DMS153 treated with DMSO at 0.1 percent for 48 hours (cell line): Measurements from ENCODE around the gene FITM2.
"Not testable (repeated sequence)": the region's sequence is repeated elsewhere in the genome, so short reads cannot be mapped to it uniquely, and the experiment has no call there.

Experiments
- DNase-seq: peaks from one replicate; lab custom pipeline; 2025; ENCODE audit not compliant: unreplicated experiment; lab: John Stamatoyannopoulos, UW

The FITM2 gene, protein sequence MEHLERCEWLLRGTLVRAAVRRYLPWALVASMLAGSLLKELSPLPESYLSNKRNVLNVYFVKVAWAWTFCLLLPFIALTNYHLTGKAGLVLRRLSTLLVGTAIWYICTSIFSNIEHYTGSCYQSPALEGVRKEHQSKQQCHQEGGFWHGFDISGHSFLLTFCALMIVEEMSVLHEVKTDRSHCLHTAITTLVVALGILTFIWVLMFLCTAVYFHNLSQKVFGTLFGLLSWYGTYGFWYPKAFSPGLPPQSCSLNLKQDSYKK

DNA sequence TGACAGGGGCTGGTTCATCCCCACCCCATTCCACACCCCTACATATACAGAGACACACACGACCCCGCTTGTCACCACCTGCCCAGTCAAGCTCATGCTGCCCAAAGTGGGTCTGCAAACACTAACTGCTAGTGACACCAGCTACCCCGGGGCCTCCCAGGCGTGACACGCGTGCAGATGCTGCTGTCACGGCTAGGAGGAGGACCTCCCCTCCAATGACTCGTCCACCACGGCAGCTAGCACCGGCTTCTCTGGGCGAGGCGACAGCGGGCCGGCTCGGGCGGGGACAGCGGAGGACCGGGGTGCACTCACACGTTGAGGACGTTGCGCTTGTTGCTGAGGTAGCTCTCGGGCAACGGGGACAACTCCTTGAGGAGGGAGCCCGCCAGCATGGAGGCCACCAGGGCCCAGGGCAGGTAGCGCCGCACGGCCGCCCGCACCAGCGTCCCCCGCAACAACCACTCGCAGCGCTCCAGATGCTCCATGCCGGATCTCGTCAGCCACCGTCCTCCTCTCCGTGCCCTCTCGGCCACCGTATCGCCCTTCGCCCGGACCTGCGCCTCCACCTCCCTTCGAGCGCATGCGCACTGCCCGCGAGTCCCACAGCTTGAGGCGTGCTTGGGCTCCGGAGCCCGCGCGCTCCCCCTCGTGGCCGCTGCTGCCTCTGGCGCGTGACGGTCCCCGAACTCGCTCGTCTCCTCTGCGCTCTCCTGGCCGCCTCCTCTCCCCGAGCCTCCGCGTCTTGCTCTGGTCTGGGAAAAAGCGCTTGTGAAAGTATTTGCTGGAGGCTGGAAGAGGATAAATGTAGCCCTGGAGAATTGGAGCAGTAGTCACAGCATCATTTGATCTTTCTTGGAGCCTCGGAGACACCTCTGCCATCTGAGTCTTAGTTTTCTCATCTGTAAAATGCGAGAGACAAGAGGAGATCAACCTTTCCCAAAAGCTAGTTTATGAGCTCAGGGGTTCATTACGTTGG lies at the start of gene FITM2:
TSS of gene FITM2 (minus strand) at position 539 of the 976 bp plus-strand sequence. CDS start at position 485, 54 bp downstream.
- peak; percentile 92 for DNase-seq

DNA sequence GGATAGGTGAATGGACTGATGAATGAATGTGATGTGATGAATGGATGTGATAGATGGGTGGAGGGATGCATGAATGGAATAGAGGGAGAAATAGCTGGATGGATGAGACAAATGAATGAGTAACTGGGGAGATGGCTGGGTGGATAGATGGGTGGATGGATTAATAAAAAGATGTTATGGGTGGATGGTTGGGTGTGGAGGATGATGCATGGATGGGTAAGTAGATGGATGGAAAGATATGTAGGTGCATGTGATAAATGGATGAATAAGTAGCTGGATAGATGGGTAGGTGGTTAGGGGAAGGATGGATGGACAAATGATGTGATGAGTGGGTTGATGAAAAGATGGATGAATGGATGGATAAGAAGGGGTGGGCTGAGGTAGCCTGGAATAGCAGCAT lies 49.2 kb upstream of the FITM2 start:
- no peak for DNase-seq

DNA sequence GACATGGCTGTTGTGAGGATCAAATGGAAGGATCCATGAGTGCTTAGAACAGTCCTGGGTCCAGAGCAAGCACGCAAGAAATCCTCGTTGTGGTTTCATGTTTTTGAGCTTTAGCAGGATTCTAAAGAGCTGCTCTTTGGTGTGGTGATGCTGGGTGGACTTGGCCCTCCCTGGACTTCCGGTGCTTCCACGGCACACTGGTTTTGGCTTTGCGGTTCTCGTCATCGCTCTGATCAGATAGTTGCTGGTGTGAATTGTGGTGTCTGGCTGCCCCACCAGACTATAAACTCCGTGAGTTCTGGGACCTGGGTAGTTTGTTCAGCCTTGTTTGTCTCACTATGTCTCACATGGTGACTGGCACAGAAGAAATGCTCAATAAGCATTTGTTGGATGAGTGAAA lies 47.8 kb upstream of the FITM2 start:
- no peak for DNase-seq

DNA sequence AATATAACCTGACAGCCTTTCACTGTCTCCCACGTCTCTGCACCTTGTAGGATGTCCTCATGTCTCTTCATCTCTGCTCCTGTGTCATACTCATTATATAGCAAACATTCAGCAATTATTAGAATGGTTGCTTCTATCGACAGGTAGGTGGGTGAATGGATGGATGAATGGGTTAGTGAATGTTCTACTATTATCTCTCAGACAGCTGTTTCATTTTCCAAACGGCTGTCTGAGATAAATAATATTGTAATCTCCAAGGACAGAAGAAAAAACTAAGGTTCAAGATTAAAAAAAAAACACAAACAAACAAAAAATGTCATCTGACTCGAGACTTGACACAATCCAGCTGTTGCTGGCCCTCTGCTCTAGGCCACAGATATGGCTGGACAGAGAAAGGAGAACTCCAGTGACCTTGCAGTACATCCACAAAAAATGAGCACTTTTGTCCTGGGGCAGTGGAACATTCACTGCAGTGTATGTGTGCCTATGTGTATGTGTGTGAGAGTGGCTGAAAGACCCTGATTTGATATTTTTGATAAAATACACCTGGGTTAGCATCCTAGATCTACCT lies 46.6 kb upstream of the FITM2 start:
- no peak for DNase-seq

DNA sequence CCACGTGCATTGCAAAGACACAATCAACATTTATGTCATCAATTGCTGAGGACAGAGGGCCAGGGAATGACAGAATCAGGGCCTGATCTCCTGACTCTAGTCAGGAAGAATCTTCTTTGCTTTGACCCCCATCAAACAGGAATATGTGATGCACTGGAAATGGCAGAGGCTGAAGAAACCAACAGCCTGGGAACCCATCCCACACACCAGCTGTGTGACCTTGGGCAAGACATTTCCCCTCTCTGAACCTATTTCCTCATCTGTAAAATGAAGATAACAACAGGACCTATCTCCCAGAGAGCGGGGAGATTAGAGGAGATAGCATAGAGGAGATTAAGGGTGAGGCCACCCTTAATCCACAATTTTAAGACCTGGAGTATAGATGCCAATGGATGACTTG lies 46.0 kb upstream of the FITM2 start:
- DNase-seq: no peak

DNA sequence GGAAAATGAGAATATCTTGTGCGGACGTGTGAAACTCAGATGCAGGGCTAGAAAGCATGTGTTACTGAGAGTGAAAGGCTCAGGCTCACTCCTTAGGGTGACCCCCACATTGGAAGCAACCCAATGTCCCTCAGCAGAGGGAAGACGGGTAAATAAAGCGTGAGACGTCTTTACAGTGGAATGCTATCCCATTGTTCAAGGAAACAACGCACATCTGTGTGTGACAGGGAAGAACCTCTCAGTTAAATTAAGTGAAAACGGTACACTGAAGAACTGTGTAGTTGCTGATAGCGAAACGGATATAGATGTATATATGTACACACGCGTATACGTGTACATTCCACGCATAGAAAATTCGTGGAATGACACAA lies 45.3 kb upstream of the FITM2 start:
- DNase-seq: no peak

DNA sequence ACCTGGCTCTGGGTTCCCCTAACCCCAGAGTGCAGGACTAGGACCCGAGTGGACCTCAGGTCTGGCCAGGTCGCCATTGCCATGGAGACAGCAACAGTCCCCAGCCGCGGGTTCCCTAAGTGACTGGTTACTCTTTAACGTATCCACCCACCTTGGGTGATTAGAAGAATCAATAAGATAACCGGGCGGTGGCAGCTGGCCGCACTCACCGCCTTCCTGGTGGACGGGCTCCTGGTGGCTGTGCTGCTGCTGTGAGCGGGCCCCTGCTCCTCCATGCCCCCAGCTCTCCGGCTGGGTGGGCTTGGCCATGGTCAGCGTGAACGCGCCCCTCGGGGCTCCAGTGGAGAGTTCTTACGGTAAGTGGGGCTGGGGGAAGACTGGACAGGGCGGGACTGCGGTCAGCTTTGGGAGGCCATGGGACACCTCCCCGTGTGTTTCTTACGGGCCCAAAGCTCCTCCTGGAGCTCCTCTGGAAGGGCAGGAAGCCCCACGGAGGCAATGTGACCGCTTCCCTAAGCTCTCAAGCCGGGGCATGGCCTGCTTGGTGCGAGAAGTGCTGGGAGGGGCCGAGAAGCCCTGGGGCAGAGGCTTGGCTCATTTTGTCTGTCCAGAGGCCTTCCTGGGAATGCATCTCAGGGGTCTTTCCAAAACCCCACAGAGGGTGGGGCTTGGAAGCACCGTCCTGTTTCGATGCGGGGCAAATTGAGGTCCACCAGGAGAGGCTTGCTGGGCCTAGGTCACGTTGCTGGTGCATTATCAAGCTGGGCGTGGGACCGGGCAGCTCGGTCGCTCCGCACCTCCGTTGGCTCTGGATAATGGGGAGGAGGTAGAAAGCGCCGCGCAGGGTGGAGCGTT lies 44.7 kb upstream of the FITM2 start, which contains the start of gene HNF4A:
TSS of gene HNF4A (plus strand) at position 202 of the 855 bp plus-strand sequence. CDS start at position 308, 106 bp downstream.
- DNase-seq: no peak

DNA sequence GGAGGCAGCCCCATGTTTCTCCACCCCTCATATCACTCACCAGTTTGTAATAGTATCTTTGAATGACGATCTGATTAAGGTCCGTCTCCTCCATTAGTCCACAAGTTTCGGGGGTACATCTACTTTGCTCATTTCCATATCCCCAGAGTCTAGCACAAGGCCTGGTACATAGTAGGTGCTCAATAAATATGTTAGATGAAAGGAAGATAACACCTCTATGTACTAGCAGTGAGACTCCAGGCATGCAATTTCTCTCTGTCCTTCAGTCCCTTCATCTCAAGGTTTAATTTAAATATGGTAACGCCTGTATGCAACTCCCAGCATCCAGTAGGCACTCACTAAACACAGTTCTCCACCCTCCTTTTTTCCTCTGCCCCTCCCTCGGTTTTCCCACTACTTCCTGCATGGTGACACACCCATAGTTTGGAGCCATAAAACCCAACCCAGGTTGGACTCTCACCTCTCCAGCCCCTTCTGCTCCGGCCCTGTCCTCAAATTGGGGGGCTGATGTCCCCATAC lies 44.0 kb upstream of the FITM2 start:
- DNase-seq: no peak

DNA sequence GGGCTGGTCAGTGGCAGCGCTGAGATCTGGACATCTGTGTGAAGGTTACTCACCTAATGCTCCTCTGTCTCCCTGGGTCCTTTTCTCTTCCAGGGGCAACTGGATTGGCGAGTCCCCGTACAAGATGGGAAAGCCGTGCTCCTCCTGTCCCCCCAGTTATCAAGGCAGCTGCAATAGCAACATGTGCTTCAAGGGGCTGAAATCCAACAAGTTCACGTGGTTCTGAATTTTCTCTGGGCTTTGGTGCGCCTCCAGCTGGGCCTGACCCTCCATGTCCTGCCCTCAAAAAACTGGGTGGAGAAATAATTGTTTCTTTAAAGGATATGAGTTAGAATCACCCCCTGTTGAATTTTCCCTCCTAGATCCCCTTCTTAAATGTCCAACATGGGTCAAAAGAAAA lies 39.6 kb upstream of the FITM2 start:
- DNase-seq: no peak

DNA sequence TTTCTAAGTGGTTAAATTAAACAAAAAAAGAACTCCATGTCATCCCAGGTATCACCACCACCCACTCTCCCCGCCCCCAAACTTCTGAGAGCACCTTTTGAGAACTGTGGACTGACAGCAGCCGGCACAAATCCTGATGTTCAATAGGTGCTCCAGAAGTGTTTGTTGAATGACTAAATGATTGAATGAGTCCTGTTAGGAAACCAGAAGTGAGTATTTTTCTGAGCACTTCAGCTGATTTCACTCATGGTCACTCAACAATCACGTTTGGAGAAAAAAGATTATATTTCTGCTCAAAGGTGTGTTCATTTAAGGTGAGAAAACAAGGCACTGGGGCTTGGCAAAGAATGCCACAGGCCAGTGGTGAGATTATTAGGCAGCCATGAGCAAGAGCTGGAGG lies 38.3 kb upstream of the FITM2 start:
- DNase-seq: no peak

DNA sequence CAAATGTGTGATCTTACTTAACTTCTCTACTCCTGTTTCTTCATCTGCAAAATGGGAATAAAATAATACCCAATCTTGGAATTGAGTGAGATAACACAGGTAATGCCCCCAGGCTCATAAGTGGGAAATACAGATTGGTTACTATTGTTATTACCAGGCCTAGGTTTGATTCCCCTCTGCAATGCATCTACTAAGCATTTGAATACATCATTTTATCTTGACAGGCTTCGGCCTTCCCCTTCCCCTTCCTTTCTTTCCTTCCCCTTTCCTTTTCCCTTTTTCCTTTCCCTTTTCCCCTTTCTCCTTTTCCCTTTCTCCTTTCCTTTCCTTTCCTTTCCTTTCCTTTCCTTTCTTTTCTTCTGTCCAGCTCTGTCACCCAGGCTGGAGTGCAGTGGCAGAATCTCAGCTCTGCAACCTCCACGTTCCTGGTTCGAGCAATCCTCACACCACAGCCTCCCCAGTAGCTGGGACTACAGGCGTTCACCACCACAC lies 37.2 kb upstream of the FITM2 start:
- DNase-seq: no peak

DNA sequence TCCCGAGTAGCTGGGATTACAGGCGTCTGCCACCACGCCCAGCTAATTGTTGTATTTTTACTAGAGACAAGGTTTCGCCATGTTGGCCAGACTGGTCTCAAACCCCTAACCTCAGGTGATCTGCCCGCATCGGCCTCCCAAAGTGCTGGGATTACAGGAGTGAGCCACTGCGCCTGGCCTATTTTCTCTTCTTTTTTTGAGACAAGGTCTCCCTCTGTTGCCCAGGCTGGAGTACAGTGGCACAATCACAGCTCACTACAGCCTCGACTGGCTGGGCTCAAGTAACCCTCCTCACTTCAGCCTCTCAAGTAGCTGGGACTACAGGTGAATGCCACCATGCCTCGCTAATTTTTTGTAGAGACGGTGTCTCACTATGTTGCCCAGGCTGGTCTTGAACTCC lies 34.9 kb upstream of the FITM2 start:
- DNase-seq: not testable (repeated sequence)

DNA sequence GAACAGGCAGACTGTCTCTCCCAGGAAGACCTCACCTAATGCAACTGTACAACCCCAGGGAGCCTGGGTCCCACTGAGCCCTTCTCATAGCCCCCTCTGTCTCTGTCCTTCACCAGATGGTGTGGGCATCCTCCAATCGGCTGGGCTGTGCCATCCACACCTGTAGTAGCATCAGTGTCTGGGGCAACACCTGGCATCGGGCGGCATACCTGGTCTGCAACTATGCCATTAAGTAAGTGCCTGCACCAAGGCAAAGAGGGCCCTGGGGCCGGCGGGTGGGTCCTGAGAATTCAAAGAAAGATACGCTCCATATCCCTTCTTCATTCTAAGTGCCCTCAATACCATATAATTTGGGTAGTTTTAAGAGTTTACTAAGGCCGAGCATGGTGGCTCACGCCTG lies 34.1 kb upstream of the FITM2 start:
- DNase-seq: no peak

DNA sequence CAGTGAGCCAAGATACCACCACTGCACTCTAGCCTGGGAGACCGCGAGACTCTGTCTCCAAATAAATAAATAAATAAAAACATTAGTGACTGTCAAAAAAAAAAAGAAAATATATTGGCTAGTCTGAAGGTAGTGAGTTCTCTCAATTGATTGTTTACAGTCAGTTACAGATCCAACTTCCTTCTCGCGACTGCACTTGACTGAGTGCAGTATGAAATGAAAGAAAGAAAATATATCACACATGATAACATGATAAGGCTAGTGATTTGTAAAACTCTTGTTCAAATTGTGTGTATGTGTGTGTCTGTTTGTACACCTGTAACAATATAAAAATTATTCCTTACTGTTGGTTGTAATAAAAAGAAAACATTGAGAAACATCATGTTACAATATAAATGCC lies 33.7 kb upstream of the FITM2 start:
- DNase-seq: no peak

DNA sequence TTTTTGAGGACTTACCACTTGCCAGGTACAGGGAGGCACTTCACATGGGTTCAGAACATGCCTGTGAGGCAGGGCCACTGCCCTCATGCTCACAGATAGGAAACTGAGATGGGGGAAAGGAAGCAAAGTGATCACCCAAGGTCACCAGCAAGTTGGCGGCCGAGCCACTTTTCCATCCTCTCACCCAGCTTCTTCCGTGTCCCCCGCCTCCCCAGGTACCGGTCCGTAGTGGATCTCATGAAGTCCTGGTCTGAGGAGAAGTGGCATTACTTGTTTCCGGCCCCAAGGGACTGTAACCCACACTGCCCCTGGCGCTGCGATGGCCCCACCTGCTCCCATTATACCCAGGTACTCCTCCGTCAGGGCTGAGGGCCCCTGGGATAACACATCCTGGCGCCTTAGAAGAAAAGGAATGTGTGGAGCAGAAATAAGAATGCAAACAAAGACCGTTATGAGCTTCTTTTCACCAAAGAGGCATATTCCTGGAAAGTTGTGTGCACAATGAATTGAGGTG lies 32.2 kb upstream of the FITM2 start:
- DNase-seq: no peak

DNA sequence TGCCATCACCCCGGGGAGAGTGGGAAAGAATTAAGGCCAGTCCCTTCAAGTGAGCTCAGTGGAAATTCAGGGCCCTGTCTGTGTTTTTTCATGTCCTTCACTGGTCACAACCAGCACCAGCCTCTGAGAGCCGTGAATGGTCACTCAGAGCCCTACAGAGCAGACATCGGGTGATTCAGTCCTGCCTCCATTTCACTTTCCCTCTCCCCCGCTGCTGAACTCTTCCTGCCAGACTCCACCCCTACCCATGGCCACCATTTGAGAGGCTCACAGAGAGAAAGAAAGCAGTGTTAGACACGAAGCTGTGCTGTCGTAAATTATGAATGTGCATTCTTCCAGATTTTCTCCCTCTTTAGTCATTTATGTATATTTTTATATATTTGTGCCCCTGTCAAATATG lies 31.2 kb upstream of the FITM2 start:
- no peak for DNase-seq

DNA sequence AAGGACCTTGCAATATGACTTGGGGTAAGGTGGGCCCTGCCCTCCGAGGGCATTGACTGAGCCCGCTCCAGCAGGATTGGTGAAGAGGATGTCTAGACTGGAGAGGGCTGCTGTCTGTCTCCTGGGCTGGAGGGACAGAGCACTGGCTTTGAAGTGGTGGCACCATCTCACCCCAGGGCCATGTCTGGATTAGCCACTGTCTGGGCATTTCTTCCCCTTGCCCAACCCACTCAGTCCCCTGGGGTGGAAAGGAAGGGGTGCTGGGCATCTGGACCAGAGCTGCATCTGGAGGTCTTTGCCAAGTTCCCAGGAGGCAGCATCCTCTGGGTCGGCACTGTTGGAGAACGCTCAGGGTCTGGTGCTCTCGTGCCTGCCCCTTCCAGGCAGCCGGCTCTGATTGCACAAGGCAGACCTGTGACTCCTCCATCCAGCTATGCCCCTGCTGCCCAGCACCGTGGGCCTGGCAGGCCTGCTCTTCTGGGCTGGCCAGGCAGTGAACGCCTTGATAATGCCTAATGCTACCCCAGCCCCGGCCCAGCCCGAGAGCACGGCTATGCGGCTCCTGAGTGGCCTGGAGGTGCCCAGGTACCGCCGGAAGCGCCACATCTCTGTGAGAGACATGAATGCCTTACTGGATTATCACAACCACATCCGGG lies 25.9 kb upstream of the FITM2 start, which contains the start of gene R3HDML:
TSS of gene R3HDML (plus strand) at position 319 of the 656 bp plus-strand sequence. CDS start at position 434, 115 bp downstream.
- no peak for DNase-seq

DNA sequence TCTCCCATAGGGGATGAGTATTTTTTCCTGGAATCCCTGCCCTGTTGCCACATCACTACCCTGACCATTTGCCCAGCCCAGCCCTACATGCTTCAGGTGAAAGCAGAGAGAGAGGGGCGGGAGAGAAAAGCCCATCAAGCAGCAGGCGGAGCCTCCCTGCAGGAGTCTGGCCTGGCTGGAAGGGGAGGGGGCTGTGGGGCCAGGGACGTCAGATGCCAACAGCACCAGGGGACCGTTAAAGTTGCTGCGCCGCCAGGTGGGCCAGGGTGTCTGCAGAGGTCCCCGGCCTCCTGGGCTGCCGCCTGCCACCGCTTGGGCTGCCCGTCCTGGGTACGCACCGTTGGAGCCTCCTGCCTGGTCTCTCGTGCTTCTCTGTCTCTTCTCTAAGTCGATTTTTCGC lies 25.1 kb upstream of the FITM2 start:
- DNase-seq: no peak

DNA sequence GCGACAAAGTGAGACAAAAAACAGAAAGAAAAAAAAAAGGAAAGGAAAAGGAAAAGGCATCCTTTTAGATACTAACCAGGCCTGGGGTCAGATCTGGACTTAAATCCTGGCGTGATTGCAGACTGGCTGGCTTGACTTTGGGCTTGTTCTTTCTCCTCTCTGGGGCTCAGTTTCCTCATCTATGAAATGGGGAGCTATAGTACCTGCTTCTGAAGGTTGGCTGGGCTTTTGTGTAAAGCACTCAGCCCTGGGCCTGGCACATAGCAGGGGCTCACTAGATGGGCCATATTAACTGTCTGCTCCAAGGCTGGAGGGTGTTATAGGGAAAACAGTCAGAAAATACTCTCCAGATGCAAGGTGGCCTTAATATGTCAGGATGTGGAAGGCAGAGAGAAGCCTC lies 24.7 kb upstream of the FITM2 start:
- no peak for DNase-seq

DNA sequence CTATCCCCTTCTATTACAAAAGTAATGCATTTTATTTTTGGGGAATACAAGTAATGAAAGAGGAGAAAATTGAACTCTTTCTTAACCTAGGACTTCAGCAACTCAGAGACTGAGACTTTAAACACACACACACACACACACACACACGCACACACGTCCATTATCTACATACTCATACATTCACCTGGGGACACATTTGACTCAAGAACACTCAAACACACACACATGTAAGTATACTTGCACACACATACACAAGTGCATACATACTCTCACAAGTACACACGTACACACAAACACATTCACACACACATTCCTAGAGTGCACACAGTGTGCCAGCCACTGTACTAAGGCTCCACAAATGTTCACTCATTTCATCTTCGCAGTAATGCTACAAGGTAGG lies 23.7 kb upstream of the FITM2 start:
- no peak for DNase-seq
